Endodermal cell (in vitro differentiated cells): ENCODE measurements around the gene DMPK. TPM values are rescaled to one million over a fixed set of nuclear protein-coding genes. Genes with fewer than 3 reads are reported as not detected.

ENCODE experiments used
- DNase-seq: peaks from one replicate; pipeline ENCODE4 v3.0.0-alpha.2; 2017
- H3K27ac ChIP-seq: 2 replicates; pipeline ENCODE4 v1.5.1; 2013; ENCODE audit warnings: mild to moderate bottlenecking, low read depth, low read length, moderate library complexity
- H3K27me3 ChIP-seq: 2 replicates; pipeline ENCODE4 v1.6.1; 2013; ENCODE audit warnings: mild to moderate bottlenecking, low read length, moderate library complexity; ENCODE audit not compliant: insufficient read depth, control insufficient read depth, poor library complexity, severe bottlenecking
- H3K36me3 ChIP-seq: 2 replicates; pipeline ENCODE4 v1.7.0; 2013; ENCODE audit warnings: mild to moderate bottlenecking, low read length, moderate library complexity; ENCODE audit not compliant: control insufficient read depth, insufficient read depth
- H3K4me1 ChIP-seq: one replicate; pipeline ENCODE4 v1.7.0; 2013; ENCODE audit warnings: low read length; ENCODE audit not compliant: control insufficient read depth, insufficient read depth
- H3K4me3 ChIP-seq: 2 replicates; pipeline ENCODE4 v1.5.1; 2013; ENCODE audit warnings: mild to moderate bottlenecking, low read length, moderate library complexity
- H3K9ac ChIP-seq: 2 replicates; pipeline ENCODE4 v1.6.1; 2013; ENCODE audit warnings: mild to moderate bottlenecking, low read length, moderate library complexity; ENCODE audit not compliant: poor library complexity, severe bottlenecking; ENCODE audit errors: extremely low read depth
- H3K9me3 ChIP-seq: 2 replicates; pipeline ENCODE4 v1.6.1; 2013; ENCODE audit warnings: mild to moderate bottlenecking, low read length, moderate library complexity; ENCODE audit not compliant: control insufficient read depth
- H3K27ac Mint-ChIP-seq: 2 replicates; pipeline ENCODE4 v1.8.0; 2020; ENCODE audit warnings: mixed read lengths
- H3K27me3 Mint-ChIP-seq: 2 replicates; pipeline ENCODE4 v1.8.0; 2021; ENCODE audit warnings: mild to moderate bottlenecking, mixed read lengths; ENCODE audit not compliant: insufficient read depth
- H3K36me3 Mint-ChIP-seq: 2 replicates; pipeline ENCODE4 v1.8.0; 2020; ENCODE audit warnings: low read depth, mixed read lengths
- H3K4me1 Mint-ChIP-seq: 2 replicates; pipeline ENCODE4 v1.8.0; 2020; ENCODE audit warnings: mixed read lengths
- H3K4me3 Mint-ChIP-seq: 2 replicates; pipeline ENCODE4 v1.8.0; 2020; ENCODE audit warnings: mild to moderate bottlenecking, moderate library complexity, mixed read lengths
- H3K9me3 Mint-ChIP-seq: 2 replicates; pipeline ENCODE4 v1.8.0; 2020; ENCODE audit warnings: mild to moderate bottlenecking, mixed read lengths
- CTCF ChIP-seq: fragments of 200-600 bp; sonication (generic); conservative IDR thresholded peaks from 2 replicates; pipeline ENCODE4 v1.5.0; 2021; ENCODE audit warnings: antibody characterized with exemption, mild to moderate bottlenecking
- WGBS, 2 experiments: methylation state at CpG; one replicate each; pipeline versions ENCODE4 v1.1.5 to v1.1.7; 2013; ENCODE audit warnings: missing lambda C conversion rate in 2 of 2, mixed read lengths in 1 of 2; ENCODE audit not compliant: insufficient coverage in 1 of 2, insufficient read length in 1 of 2; 5-methylcytosine and 5-hydroxymethylcytosine counted together
- total RNA-seq, 2 donors: library from RNA; stranded (reverse); fragmentation: NEBNext Ultra II Directional in 1 of 2; extraction: Animal tissue kit (Norgen Biotek cat#: 25700) in 1 of 2; gene quantifications; 2 replicates in 1 of 2; 3 replicates in 1 of 2; pipeline ENCODE4 v1.2.1, GENCODE V29; 2021

The DMPK gene
- total RNA-seq, 2 donors from 2014 or later: 58.8 to 75.9 TPM

DNA sequence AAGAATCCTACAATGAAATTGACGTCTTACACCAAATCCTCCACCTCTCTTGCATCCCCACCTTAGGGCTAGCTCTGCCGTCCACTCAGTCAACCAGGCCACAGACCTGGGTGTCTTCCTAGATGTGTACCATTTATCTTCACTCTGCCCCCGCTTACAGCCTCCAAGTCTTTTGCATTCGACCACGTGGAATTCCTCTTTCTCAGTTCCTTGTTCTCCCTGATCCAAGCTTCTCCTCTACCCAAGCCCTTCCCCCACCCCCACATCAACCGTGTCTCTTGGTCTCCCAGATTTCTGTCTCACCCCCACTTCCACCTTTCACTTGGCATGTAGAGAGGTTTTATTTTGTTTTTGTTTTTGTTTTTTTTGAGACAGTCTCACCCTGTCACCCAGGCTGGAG is 11.6 kb upstream of the DMPK start:
- no peaks in the 10 kb centered on the region for H3K27me3 ChIP-seq
- Mint-ChIP-seq H3K27me3 (peaks cover 5% of the 10 kb centered on the region), H3K9me3 (no peaks in the 10 kb centered on the region), H3K4me1 (peaks cover 20% of the 10 kb centered on the region), H3K4me3 (no peak overlapping the region), H3K36me3 (peaks cover 15% of the 10 kb centered on the region), H3K27ac (no peak overlapping the region)
- H3K4me3 ChIP-seq: no peak overlapping the region
- H3K9ac ChIP-seq: no peak overlapping the region
- no peak overlapping the region for H3K27ac ChIP-seq
- H3K4me1 ChIP-seq: no peaks in the 10 kb centered on the region
- no peak for TF ChIP-seq CTCF
- no peak for DNase-seq
- 60 to 65% methylated on average over 3 to 5 of the region's 6 CpGs for WGBS, 2 experiments
- H3K9me3 ChIP-seq: no peaks in the 10 kb centered on the region
- peaks cover 16% of the 10 kb centered on the region for H3K36me3 ChIP-seq

DNA sequence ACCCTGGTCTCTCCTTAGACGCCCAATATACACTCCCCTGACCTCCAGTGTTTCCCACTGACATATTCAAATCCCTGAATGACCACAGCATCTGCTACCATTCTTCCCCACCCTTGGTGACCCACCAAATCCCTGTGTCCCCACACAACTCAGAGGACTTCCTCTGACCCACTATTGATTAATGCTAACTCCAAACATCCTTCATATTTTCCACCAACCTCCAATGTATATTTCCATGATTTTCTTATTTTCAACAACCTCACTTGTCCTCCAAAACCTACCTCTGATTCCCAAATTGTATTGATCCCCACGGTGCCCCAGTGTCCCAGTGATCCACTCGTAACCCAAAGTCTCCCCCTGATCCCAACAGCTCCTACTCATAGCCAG is 10.9 kb upstream of the DMPK start:
- peaks cover 20% of the 10 kb centered on the region for H3K4me1 Mint-ChIP-seq
- Histone ChIP-seq H3K27me3 (no peaks in the 10 kb centered on the region), H3K4me1 (no peaks in the 10 kb centered on the region), H3K27ac (peak overlapping the region; percentile 7), H3K9me3 (no peaks in the 10 kb centered on the region), H3K36me3 (peaks cover 21% of the 10 kb centered on the region), H3K4me3 (no peak overlapping the region), H3K9ac (no peak overlapping the region)
- H3K4me3 Mint-ChIP-seq: peak overlapping the region; percentile 93
- no peaks in the 10 kb centered on the region for H3K9me3 Mint-ChIP-seq
- 62 to 64% methylated on average over 3 of the region's 3 CpGs for WGBS, 2 experiments
- peaks cover 5% of the 10 kb centered on the region for H3K27me3 Mint-ChIP-seq
- H3K27ac Mint-ChIP-seq: peak overlapping the region; percentile 89
- no peak for DNase-seq
- TF ChIP-seq CTCF: no peak
- peaks cover 22% of the 10 kb centered on the region for H3K36me3 Mint-ChIP-seq

- 0% methylated on average over 20 to 86 of the region's 86 CpGs for WGBS, 2 experiments
- Histone ChIP-seq H3K36me3 (peaks cover 22% of the 10 kb centered on the region), H3K9ac (peak within 1 kb of the TSS; percentile 77), H3K27me3 (no peaks in the 10 kb centered on the region), H3K4me3 (peak within 1 kb of the TSS; percentile 99), H3K4me1 (no peaks in the 10 kb centered on the region), H3K27ac (peak within 1 kb of the TSS; percentile 7), H3K9me3 (no peaks in the 10 kb centered on the region)
- DNase-seq: peak; percentile 100
- H3K9me3 Mint-ChIP-seq: no peaks in the 10 kb centered on the region
- peaks cover 28% of the 10 kb centered on the region for H3K36me3 Mint-ChIP-seq
- H3K27ac Mint-ChIP-seq: peak within 1 kb of the TSS; percentile 89
- peaks cover 5% of the 10 kb centered on the region for H3K27me3 Mint-ChIP-seq
- peaks cover 20% of the 10 kb centered on the region for H3K4me1 Mint-ChIP-seq
- TF ChIP-seq CTCF: no peak
- H3K4me3 Mint-ChIP-seq: peak within 1 kb of the TSS; percentile 93
Observed at GRCh38 chr19:45792470-45793177, 10.3 kb upstream of the DMPK start, which contains the start of gene DMWD. DMWD (minus strand) TSS chr19:45792845; CDS start chr19:45792756, 89 bp downstream.
